ENCODE data around the gene ILF3. TPM values are rescaled to one million over a fixed set of nuclear protein-coding genes. Genes with fewer than 3 reads are reported as not detected.
A peak's percentile ranks its signal among the peaks of the same experiment; 100 is the strongest.

The ILF3 gene
- total RNA-seq, 2 donors from 2014 or later: 143 to 271 TPM

GRCh38 chr19:10648360-10648759 is 5.8 kb upstream of the ILF3 start:
- intact Hi-C loops (cut with DNase I): no loop called here
- no peak for TF ChIP-seq CTCF (IDR thresholded peaks at IDR 0.05)

GRCh38 chr19:10651851-10652250 is 2.3 kb upstream of the ILF3 start:
- DNase-seq: no peak
- peaks cover 9% of the 10 kb centered on the region for H3K4me1 ChIP-seq
- no peaks in the 10 kb centered on the region for H3K27me3 ChIP-seq
- intact Hi-C loops (cut with DNase I): no loop called here
- TF ChIP-seq CTCF (IDR thresholded peaks at IDR 0.05): no peak
- H3K36me3 ChIP-seq: no peaks in the 10 kb centered on the region
- no peak overlapping the region for H3K27ac ChIP-seq
- no peaks in the 10 kb centered on the region for H3K9me3 ChIP-seq
- H3K4me3 ChIP-seq: no peak overlapping the region
- no peak overlapping the region for H3K9ac ChIP-seq (ENCODE audit: low read depth in 2 of 2, low read length in 2 of 2)

More at GRCh38 chr19:10648360-10648759, 5.8 kb upstream of the ILF3 start:
- Histone ChIP-seq H3K36me3 (no peaks in the 10 kb centered on the region), H3K4me1 (no peaks in the 10 kb centered on the region), H3K27me3 (no peaks in the 10 kb centered on the region), H3K4me3 (no peak overlapping the region), H3K9me3 (no peaks in the 10 kb centered on the region), H3K9ac (ENCODE audit: low read depth in 2 of 2, low read length in 2 of 2) (no peak overlapping the region), H3K27ac (no peak overlapping the region)
- no peak for DNase-seq

GRCh38 chr19:10653482-10653731 is 739 bp upstream of the ILF3 start:
- TF ChIP-seq CTCF (IDR thresholded peaks at IDR 0.05): no peak
- Histone ChIP-seq H3K4me3 (peak overlapping the region; percentile 98), H3K4me1 (peaks cover 9% of the 10 kb centered on the region), H3K9ac (ENCODE audit: low read depth in 2 of 2, low read length in 2 of 2) (peak overlapping the region; percentile 97 to 99), H3K27ac (peak overlapping the region; percentile 95), H3K27me3 (no peaks in the 10 kb centered on the region), H3K36me3 (no peaks in the 10 kb centered on the region), H3K9me3 (no peaks in the 10 kb centered on the region)
- intact Hi-C loops (cut with DNase I): no loop called here
- no peak for DNase-seq

GRCh38 chr19:10654610-10655456 is 687 bp downstream of the ILF3 start:
- TF ChIP-seq CTCF (IDR thresholded peaks at IDR 0.05): no peak
- peak overlapping the region; percentile 98 for H3K4me3 ChIP-seq
- H3K9ac ChIP-seq (ENCODE audit: low read depth in 2 of 2, low read length in 2 of 2): peak overlapping the region; percentile 84 to 97
- peak overlapping the region; percentile 95 for H3K27ac ChIP-seq
- H3K27me3 ChIP-seq: no peaks in the 10 kb centered on the region
- DNase-seq: peak; percentile 52
- H3K9me3 ChIP-seq: no peaks in the 10 kb centered on the region
- H3K4me1 ChIP-seq: peaks cover 9% of the 10 kb centered on the region
- H3K36me3 ChIP-seq: no peaks in the 10 kb centered on the region
- intact Hi-C loops (cut with DNase I): no loop called here

- TF ChIP-seq CTCF (IDR thresholded peaks at IDR 0.05): no peak
- intact Hi-C loops (cut with DNase I): no loop called here
- H3K27me3 ChIP-seq: no peaks in the 10 kb centered on the region
- peak; percentile 42 for DNase-seq
- peaks cover 9% of the 10 kb centered on the region for H3K4me1 ChIP-seq
- H3K4me3 ChIP-seq: peak overlapping the region; percentile 98
- H3K9me3 ChIP-seq: no peaks in the 10 kb centered on the region
- H3K36me3 ChIP-seq: no peaks in the 10 kb centered on the region
- peak overlapping the region; percentile 5 for H3K27ac ChIP-seq
- H3K9ac ChIP-seq (ENCODE audit: low read depth in 2 of 2, low read length in 2 of 2): peak overlapping the region; percentile 74 to 83
Observed at GRCh38 chr19:10655457-10656312, 1.5 kb downstream of the ILF3 start.
